GM21390 (cell line): ENCODE measurements around the gene MAGEB6B.
"Not testable (repeated sequence)": the region's sequence is repeated elsewhere in the genome, so short reads cannot be mapped to it uniquely, and the experiment has no call there.

Experiments used
- ATAC-seq: cut with Tn5 transposase; IDR thresholded peaks from one replicate; pipeline ENCODE4 v1.9.1; 2021; ENCODE audit not compliant: unreplicated experiment

MAGEB6B gene, protein sequence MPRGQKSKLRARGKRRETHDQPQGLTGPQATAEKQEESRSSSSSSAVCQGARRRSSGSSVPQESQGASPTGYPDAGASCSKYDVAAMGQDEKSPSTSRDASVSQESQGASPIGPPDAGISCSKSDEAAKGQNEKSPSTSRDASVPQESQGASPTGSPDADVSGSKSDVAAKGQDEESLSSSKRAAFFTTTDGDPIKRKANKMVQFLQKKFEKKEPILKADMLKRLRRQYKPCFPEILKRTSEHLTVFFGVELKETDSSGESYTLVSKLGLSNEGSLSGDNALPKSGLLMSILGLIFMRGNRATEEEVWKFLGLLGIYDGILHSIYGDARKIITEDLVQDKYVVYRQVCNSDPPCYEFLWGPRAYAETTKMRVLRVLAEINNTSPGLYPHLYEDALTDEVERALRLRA

DNA sequence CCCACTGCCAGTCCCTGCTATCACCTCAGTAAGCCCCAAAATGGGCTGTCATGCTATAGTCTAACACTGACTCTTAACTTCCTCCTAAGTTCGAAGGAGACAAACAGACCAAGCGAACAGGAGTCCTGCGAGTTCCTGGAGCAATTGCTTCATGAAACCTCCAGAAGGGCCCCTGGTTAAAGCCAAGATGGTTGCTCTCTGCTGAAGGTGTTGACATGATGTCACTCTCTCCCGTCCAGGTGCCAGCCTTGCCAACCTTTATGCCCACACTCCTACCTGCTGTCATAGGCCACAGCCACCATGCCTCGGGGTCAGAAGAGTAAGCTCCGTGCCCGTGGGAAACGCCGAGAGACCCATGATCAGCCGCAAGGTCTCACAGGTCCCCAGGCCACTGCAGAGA lies at the start of gene MAGEB6B:
Gene MAGEB6B, plus strand, starts transcription at position 301 of the 400 bp plus-strand sequence. Its CDS starts 0 bp downstream, at position 301.
- ATAC-seq = no peak

DNA sequence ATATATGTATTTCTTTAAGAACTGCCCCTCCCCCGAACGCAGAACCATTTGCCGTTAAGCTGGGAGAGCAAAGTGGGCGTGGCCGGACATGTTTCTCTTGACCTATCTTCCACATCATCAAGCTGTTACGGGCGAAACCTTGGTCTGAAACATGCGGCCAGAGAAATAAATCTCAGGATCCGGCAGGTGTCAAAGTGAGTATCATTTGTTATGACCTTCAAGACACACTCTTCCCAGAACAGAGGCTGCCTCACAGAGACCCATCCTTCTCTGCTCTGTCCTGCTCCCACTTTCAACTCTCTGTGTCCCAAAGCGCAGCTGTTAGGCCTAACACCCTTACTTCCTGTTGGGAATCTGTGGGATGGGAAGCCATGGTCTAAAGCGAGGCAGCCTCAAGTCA lies 22.1 kb upstream of the MAGEB6B start, which contains the start of gene MAGEB18:
Gene MAGEB18, plus strand, starts transcription at position 70 of the 400 bp plus-strand sequence. CDS start 643 bp downstream, outside the sequence.
- no peak for ATAC-seq

DNA sequence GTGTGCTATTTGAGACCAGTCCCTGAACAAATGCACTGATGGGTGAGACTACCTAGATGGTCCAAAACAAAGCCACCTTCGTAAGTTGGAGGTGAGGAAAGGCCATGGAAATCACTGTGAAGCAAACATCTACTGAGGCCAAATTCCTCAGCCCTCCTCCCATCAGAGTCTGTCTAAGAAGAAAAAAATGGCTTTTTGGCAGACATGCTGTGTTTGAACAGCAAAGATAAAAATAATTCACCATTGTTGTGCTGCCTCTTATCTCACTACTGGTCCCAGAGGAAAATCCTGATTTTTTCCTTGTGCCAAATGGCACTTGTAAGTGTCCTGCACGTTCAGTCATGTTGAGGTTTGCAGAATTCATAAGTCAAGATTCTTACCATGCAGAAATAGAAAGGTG lies 14.4 kb upstream of the MAGEB6B start:
- ATAC-seq = no peak

DNA sequence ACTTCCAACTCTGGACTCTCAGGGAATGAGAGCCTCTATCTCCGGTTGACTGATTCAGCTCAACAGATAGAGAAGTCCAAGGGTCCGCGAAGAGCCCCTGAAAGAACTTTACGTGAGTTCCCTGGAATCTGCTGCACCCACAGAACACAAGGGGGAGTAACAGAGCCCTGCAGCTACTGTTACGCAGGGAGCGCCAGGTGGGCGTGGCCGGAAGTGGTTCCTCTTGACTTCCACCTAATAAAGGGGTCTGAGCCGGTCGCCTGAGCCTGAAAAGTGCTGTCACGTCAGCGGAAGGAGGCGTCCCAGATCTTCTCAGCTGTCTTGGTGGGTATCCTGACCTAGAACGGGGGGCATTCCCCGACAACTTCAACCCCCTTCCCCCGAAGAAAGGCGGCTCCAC lies 31.8 kb downstream of the MAGEB6B start, which contains the start of gene MAGEB6:
Gene MAGEB6, plus strand, starts transcription at position 237 of the 400 bp plus-strand sequence. CDS start 1,407 bp downstream, outside the sequence.
- ATAC-seq = no peak

DNA sequence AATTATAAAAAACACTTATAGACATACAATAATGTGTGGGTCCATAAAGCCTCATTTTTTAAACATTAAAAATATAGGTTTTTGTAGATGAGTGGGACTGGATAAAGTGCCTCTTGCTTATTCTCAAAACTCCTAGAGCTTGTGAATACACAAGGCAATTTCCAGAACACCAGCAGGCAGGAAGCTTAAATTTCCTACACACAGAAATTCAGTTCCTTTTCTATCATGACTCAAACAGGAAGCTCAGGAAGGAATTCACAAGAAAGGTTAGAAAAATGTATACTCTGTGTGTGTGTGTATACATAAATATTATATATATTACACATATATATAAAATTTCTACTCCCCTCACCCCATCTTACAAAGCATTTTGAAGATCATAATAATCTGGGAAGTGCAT lies 43.2 kb downstream of the MAGEB6B start:
- no peak for ATAC-seq

DNA sequence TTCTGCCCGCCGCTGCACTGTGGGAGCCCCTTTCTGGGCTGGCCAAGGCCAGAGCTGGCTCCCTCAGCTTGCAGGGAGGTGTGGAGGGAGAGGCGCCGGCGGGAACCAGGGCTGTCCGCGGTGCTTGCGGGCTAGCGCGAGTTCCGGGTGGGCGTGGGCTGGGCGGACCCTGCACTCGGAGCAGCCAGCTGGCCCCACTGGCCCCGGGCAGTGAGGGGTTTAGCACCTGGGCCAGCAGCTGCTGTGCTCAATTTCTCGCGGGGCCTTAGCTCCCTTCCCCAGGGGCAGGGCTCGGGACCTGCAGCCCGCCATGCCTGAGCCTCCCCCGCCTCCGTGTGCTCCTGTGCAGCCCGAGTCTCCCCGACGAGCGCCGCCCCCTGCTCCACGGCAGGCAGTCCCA lies 44.3 kb downstream of the MAGEB6B start:
- ATAC-seq = not testable (repeated sequence)

DNA sequence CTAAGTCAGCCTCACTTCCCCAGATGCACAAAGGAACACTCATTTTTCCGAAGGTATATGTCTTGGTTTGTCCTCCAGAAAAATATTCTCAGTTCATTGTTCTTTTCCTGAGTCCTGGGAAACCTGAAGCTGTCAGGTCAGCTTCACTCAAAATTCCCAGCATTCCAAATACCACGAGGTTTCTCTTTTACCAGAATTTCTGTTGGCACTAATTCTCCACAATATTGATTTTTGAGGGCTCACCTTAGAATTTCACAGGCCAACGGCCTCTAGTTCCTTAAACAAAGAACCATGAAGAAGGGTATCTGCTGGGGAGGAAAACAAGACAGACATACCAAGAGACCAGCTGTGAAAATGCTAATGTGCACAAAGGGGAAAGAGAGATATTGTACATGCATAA lies 47.6 kb downstream of the MAGEB6B start:
- no peak for ATAC-seq
